K562 (cell line): ENCODE results near the gene GMDS. TPM values are rescaled to one million over a fixed set of nuclear protein-coding genes. Genes with fewer than 3 reads are reported as not detected.
A peak's percentile ranks its signal among the peaks of the same experiment; 100 is the strongest.

Experiments
- ATAC-seq: fragments of 200-7000 bp; cut with Tn5 transposase; 3 replicates; pipeline ENCODE4 v1.9.1; 2020; ENCODE audit warnings: moderate library complexity
- BruUV-seq: library from RNA; stranded (reverse); fragments of 400-500 nt; replicated peaks from 2 replicates; lab custom pipeline; 2021; lab: Mats Ljungman, UMichigan
- CTCF ChIA-PET: fragments of 300-600 bp; formaldehyde crosslinking; extraction: SDS; loops from one replicate; lab custom pipeline; 2021; ENCODE audit warnings: low intra/inter-chr PET ratio; lab: Yijun Ruan, JAX
- POLR2A ChIA-PET: fragments of 300-600, 350-650 bp; sonication (Branson Sonifier 250); formaldehyde crosslinking; extraction: SDS; loops from one replicate; lab custom pipeline; 2021; ENCODE audit warnings: antibody characterized with exemption, inconsistent platforms; lab: Yijun Ruan, JAX
- DNase-seq, 4 experiments: peaks; one replicate each; pipeline versions ENCODE4 v3.0.0 to v3.0.0-alpha.2; 2011 to 2018; ENCODE audit warnings: low spot score in 3 of 4, mixed read lengths in 3 of 4; ENCODE audit errors: extremely low read depth in 1 of 4
- FAIRE-seq: peaks from 2 replicates; lab custom pipeline; 2011; peaks lifted over from hg19 to GRCh38; lab: Jason Lieb, UNC
- H2AFZ ChIP-seq: 2 replicates; pipeline ENCODE4 v1.6.0; 2011; ENCODE audit warnings: low read depth, low read length, control low read depth, inconsistent platforms
- H3K27ac ChIP-seq: fragments of 200-600 bp; 3 replicates; pipeline ENCODE4 v1.8.0; 2011; ENCODE audit warnings: low read depth, mild to moderate bottlenecking, control low read depth, inconsistent platforms, low read length, moderate library complexity, mixed read lengths; ENCODE audit errors: extremely low read depth
- H3K27me3 ChIP-seq, 2 experiments: fragments of 300-600 bp in 1 of 2; 2 replicates in 1 of 2; 3 replicates in 1 of 2; pipeline versions ENCODE4 v1.6.0 to v1.8.0; 2011; ENCODE audit warnings: inconsistent platforms in 2 of 2, low read length in 2 of 2, mild to moderate bottlenecking in 1 of 2, mixed read lengths in 1 of 2, moderate library complexity in 1 of 2; ENCODE audit not compliant: control insufficient read depth in 2 of 2, insufficient read depth in 2 of 2
- H3K36me3 ChIP-seq: fragments of 300-600 bp; 3 replicates; pipeline ENCODE4 v1.8.0; 2011; ENCODE audit warnings: mild to moderate bottlenecking, low read length, inconsistent platforms; ENCODE audit not compliant: control insufficient read depth, insufficient read depth
- H3K4me1 ChIP-seq, 2 experiments: fragments of 200-600 bp in 1 of 2; replicated peaks in 1 of 2; 2 replicates in 1 of 2; 3 replicates in 1 of 2; pipeline versions ENCODE4 v1.5.1 to v1.8.0; 2011; ENCODE audit warnings: inconsistent platforms in 2 of 2, low read length in 2 of 2, mild to moderate bottlenecking in 1 of 2, mixed read lengths in 1 of 2, moderate library complexity in 1 of 2; ENCODE audit not compliant: control insufficient read depth in 2 of 2, insufficient read depth in 2 of 2
- H3K4me2 ChIP-seq: 2 replicates; pipeline ENCODE4 v1.6.1; 2011; ENCODE audit warnings: low read length, control low read depth, inconsistent platforms, mixed read lengths; ENCODE audit not compliant: insufficient read depth
- H3K4me3 ChIP-seq: fragments of 200-600 bp; sonication (generic), shearing (Covaris generic); 2 replicates; pipeline ENCODE4 v1.5.1; 2016; ENCODE audit warnings: control low read depth, inconsistent platforms
- H3K79me2 ChIP-seq: fragments of 200-600 bp; 3 replicates; pipeline ENCODE4 v1.8.0; 2011; ENCODE audit warnings: low read length, inconsistent platforms; ENCODE audit not compliant: control insufficient read depth, insufficient read depth
- H3K9ac ChIP-seq, 2 experiments: 2 replicates each; pipeline versions ENCODE4 v1.6.0 to v1.6.1; 2011; ENCODE audit warnings: low read depth in 2 of 2, low read length in 2 of 2, control low read depth in 1 of 2, inconsistent platforms in 1 of 2, mild to moderate bottlenecking in 1 of 2, mixed read lengths in 1 of 2; ENCODE audit not compliant: insufficient read depth in 1 of 2
- H3K9me1 ChIP-seq: one replicate; pipeline ENCODE4 v1.6.0; 2011; ENCODE audit warnings: inconsistent platforms, mild to moderate bottlenecking, low read length, moderate library complexity; ENCODE audit not compliant: control insufficient read depth, insufficient read depth
- H3K9me3 ChIP-seq: replicated peaks from 2 replicates; pipeline ENCODE4 v1.5.1; 2011; ENCODE audit warnings: low read depth, low read length, inconsistent platforms; ENCODE audit not compliant: control insufficient read depth, insufficient read depth
- H4K20me1 ChIP-seq: replicated peaks from 2 replicates; pipeline ENCODE4 v1.6.1; 2011; ENCODE audit warnings: low read length, inconsistent platforms, mixed read lengths; ENCODE audit not compliant: control insufficient read depth, insufficient read depth
- NFIC ChIP-seq: fragments of 450-650 bp; IDR thresholded peaks from 2 replicates; pipeline ENCODE4 v1.6.1; 2017; ENCODE audit warnings: mild to moderate bottlenecking, inconsistent platforms
- NFIX ChIP-seq: fragments of 250-450 bp; sonication (Bioruptor Pico); IDR thresholded peaks from 2 replicates; pipeline ENCODE4 v1.4.0; 2020; ENCODE audit warnings: low read depth, mild to moderate bottlenecking, moderate library complexity
- SIN3A ChIP-seq, 2 experiments: fragments of 150-350 bp in 1 of 2; IDR thresholded peaks; 2 replicates each; pipeline ENCODE4 v1.6.1; 2011 to 2016; ENCODE audit warnings: borderline replicate concordance in 2 of 2, low read depth in 2 of 2, low read length in 2 of 2, mild to moderate bottlenecking in 2 of 2, moderate library complexity in 2 of 2; ENCODE audit not compliant: control insufficient read depth in 1 of 2
- ZC3H8 ChIP-seq: fragments of 450-650 bp; IDR thresholded peaks from 2 replicates; pipeline ENCODE4 v1.6.1; 2017
- ZNF12 ChIP-seq: sonication (generic); formaldehyde crosslinking; IDR thresholded peaks from 2 replicates; pipeline ENCODE4 v1.4.0; 2020; ENCODE audit warnings: mild to moderate bottlenecking, missing genetic modification reagents
- ZNF184 ChIP-seq: sonication (generic); formaldehyde crosslinking; IDR thresholded peaks from 2 replicates; pipeline ENCODE4 v1.5.0; 2020; ENCODE audit warnings: missing genetic modification reagents
- WGBS: fragments of 100-300 bp; shearing (Covaris generic); methylation state at CpG from one replicate; pipeline ENCODE4 v1.1.6; 2016; ENCODE audit warnings: low coverage, mixed read lengths; ENCODE audit not compliant: insufficient coverage; ENCODE audit errors: missing lambda C conversion rate; 5-methylcytosine and 5-hydroxymethylcytosine counted together
- in situ Hi-C: fragments of 300-500 bp; cut with MboI; formaldehyde crosslinking; loops from 4 replicates; pipeline ENCODE4 v1.15.0; 2018; ENCODE audit warnings: inconsistent platforms, mixed read lengths
- intact Hi-C: fragments of 100-400 bp; cut with micrococcal nuclease; formaldehyde crosslinking; loops from 2 replicates; pipeline ENCODE4 v1.14.2; 2022
- polyA plus RNA-seq, 8 experiments: library from polyadenylated mRNA; depleted of rRNA in 4 of 8; stranded (reverse) in 5 of 8; unstranded in 3 of 8; fragments of >200 nt; fragmentation: Nextera tagmentation in 2 of 8; fragmentation: Illumina TruSeq in 1 of 8; extraction: Ambion mirVana in 2 of 8; extraction: Trizol in 1 of 8; gene quantifications; 2 replicates each; pipeline versions ENCODE4 v1.2.1 to v1.2.3, GENCODE V29; 2011 to 2014; ENCODE audit warnings: inconsistent platforms in 1 of 8, missing spikeins in 1 of 8
- total RNA-seq, 7 experiments: library from RNA; depleted of rRNA in 6 of 7; stranded (reverse); fragments of >200 nt in 6 of 7; fragmentation: Illumina TruSeq in 2 of 7; extraction: Trizol in 2 of 7; gene quantifications; 2 replicates each; pipeline versions ENCODE4 v1.2.1 to v1.2.3, GENCODE V29; 2011 to 2021; ENCODE audit warnings: low replicate concordance in 1 of 7

Gene GMDS
- total and polyA plus RNA-seq, 9 of the 15 experiments (the other 6 are each of a cell fraction or from before 2014, with no cell fraction given) = 0.48 to 31.8 (median 13.4) TPM

GRCh38 chr6:2258112-2258511, 12.7 kb upstream of the GMDS start:
- Histone ChIP-seq H3K4me3 (no peak overlapping the region), H3K4me1 (no peaks in the 10 kb centered on the region), H3K27me3 (no peaks in the 10 kb centered on the region), H3K27ac (no peak overlapping the region), H3K9me3 (no peaks in the 10 kb centered on the region), H4K20me1 (no peaks in the 10 kb centered on the region), H3K4me2 (no peak overlapping the region), H2AFZ (no peak overlapping the region), H3K9me1 (no peaks in the 10 kb centered on the region), H3K36me3 (no peaks in the 10 kb centered on the region), H3K9ac (no peak overlapping the region), H3K79me2 (no peaks in the 10 kb centered on the region)
- ChIA-PET CTCF (no interaction called here), POLR2A (interaction anchor here (0.6 kb wide), 1 partner anchor 33 kb away, joined by 3 read pairs; no protein-coding TSS in a partner anchor)
- FAIRE-seq (no peak), ATAC-seq (no peak), DNase-seq (no peak)
- no peak for TF ChIP-seq ZC3H8
- TF ChIP-seq ZNF12 = peak; percentile 76
- intact Hi-C loops (no loop called here), in situ Hi-C loops (no loop called here)
- BruUV-seq = no TSS peak
- whole genome bisulfite sequencing = 15% methylated on average over 3 of the region's 3 CpGs

GRCh38 chr6:2257363-2257762, 12.0 kb upstream of the GMDS start:
- Histone ChIP-seq H3K9me1 (no peaks in the 10 kb centered on the region), H2AFZ (no peak overlapping the region), H3K4me3 (no peak overlapping the region), H4K20me1 (no peaks in the 10 kb centered on the region), H3K9me3 (no peaks in the 10 kb centered on the region), H3K27me3 (no peaks in the 10 kb centered on the region), H3K79me2 (no peaks in the 10 kb centered on the region), H3K36me3 (no peaks in the 10 kb centered on the region), H3K4me2 (no peak overlapping the region), H3K27ac (no peak overlapping the region), H3K9ac (no peak overlapping the region), H3K4me1 (no peaks in the 10 kb centered on the region)
- BruUV-seq = no TSS peak
- DNase-seq = no peak
- no peak for FAIRE-seq
- ATAC-seq = no peak
- TF ChIP-seq NFIC (peak; percentile 95), ZNF184 (CRISPR knock-in tag) (no peak), SIN3A (IDR thresholded peaks at IDR 0.05; ENCODE audit: borderline replicate concordance in 2 of 2, control insufficient read depth in 1 of 2, low read depth in 2 of 2, low read length in 2 of 2) (no peak), NFIX (CRISPR knock-in tag) (peak; percentile 91)
- intact Hi-C loops = no loop called here
- in situ Hi-C loops = no loop called here
- POLR2A ChIA-PET = interaction anchor here (0.6 kb wide), 2 partner anchors 32 to 1783 kb away, joined by 3 read pairs; no protein-coding TSS in a partner anchor
- CTCF ChIA-PET = no interaction called here
